Smooth muscle cell (in vitro differentiated cells): ENCODE measurements around the gene EXD2. TPM values are rescaled to one million over a fixed set of nuclear protein-coding genes. Genes with fewer than 3 reads are reported as not detected.

ENCODE experiments used
- DNase-seq: peaks from one replicate; lab custom pipeline; 2025; ENCODE audit not compliant: unreplicated experiment; lab: John Stamatoyannopoulos, UW
- H2AFZ ChIP-seq: fragments of 200-600 bp; sonication (generic); 2 replicates; pipeline ENCODE4 v1.6.0; 2016; ENCODE audit warnings: antibody characterized with exemption, low read depth, mild to moderate bottlenecking
- H3F3A ChIP-seq: fragments of 200-600 bp; sonication (generic); 2 replicates; pipeline ENCODE4 v1.6.0; 2017; ENCODE audit warnings: antibody characterized with exemption, low read depth
- H3K27ac ChIP-seq: fragments of 200-600 bp; sonication (generic); 2 replicates; pipeline ENCODE4 v1.5.1; 2016; ENCODE audit warnings: low read depth, mild to moderate bottlenecking
- H3K27me3 ChIP-seq: fragments of 200-600 bp; sonication (generic); 2 replicates; pipeline ENCODE4 v1.6.1; 2016; ENCODE audit warnings: low read depth, mild to moderate bottlenecking
- H3K36me3 ChIP-seq: fragments of 200-600 bp; sonication (generic); 2 replicates; pipeline ENCODE4 v1.5.1; 2016; ENCODE audit warnings: low read depth
- H3K4me1 ChIP-seq: fragments of 200-600 bp; sonication (generic); 2 replicates; pipeline ENCODE4 v1.5.1; 2016; ENCODE audit warnings: low read depth
- H3K4me2 ChIP-seq: fragments of 200-600 bp; sonication (generic); 2 replicates; pipeline ENCODE4 v1.6.0; 2016; ENCODE audit warnings: mild to moderate bottlenecking
- H3K4me3 ChIP-seq: fragments of 200-600 bp; sonication (generic); 2 replicates; pipeline ENCODE4 v1.5.1; 2016; ENCODE audit warnings: mild to moderate bottlenecking
- H3K79me2 ChIP-seq: fragments of 200-600 bp; sonication (generic); 2 replicates; pipeline ENCODE4 v1.6.0; 2016; ENCODE audit warnings: low read depth, mild to moderate bottlenecking
- H3K9ac ChIP-seq: fragments of 200-600 bp; sonication (generic); 2 replicates; pipeline ENCODE4 v1.6.0; 2016; ENCODE audit warnings: low read depth
- H3K9me3 ChIP-seq: fragments of 200-600 bp; sonication (generic); replicated peaks from 2 replicates; pipeline ENCODE4 v1.5.1; 2016; ENCODE audit warnings: low read depth
- H4K20me1 ChIP-seq: fragments of 200-600 bp; sonication (generic); 2 replicates; pipeline ENCODE4 v1.6.0; 2016; ENCODE audit warnings: low read depth
- WGBS: methylation state at CpG from one replicate; pipeline ENCODE4 v1.1.7; 2016; ENCODE audit warnings: low lambda C conversion rate; 5-methylcytosine and 5-hydroxymethylcytosine counted together
- polyA plus RNA-seq: library from polyadenylated mRNA; unstranded; fragments of >200 nt; fragmentation: Nextera tagmentation; extraction: Ambion mirVana; gene quantifications from 2 replicates; pipeline ENCODE4 v1.2.1, GENCODE V29; 2016
- total RNA-seq: library from RNA; depleted of rRNA; stranded (reverse); fragments of >200 nt; gene quantifications from 2 replicates; pipeline ENCODE4 v1.2.3, GENCODE V29; 2014
- TF ChIP-seq, protein P1 (sequence below): fragments of 200-600 bp; sonication (generic); IDR thresholded peaks from 2 replicates; pipeline ENCODE4 v1.5.1; 2017; ENCODE audit warnings: borderline replicate concordance, mild to moderate bottlenecking, antibody characterized with exemption; ENCODE audit not compliant: insufficient read depth, poor library complexity, severe bottlenecking

Gene EXD2
- total and polyA plus RNA-seq, 2 experiments from 2014 or later, result 12.0 to 12.5 TPM

DNA sequence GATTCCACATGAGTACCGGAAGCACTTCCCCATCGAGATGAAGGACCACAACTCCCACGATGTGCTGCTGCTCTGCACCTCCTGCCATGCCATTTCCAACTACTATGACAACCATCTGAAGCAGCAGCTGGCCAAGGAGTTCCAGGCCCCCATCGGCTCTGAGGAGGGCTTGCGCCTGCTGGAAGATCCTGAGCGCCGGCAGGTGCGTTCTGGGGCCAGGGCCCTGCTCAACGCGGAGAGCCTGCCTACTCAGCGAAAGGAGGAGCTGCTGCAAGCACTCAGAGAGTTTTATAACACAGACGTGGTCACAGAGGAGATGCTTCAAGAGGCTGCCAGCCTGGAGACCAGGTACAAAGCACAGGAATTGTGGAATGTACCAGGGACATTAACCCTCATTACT, 46.3 kb downstream of the EXD2 start:
- DNase-seq, result no peak
- Histone ChIP-seq H3K79me2 (no peaks in the 10 kb centered on the region), H2AFZ (no peak overlapping the region), H3K4me3 (no peak overlapping the region), H3F3A (no peaks in the 10 kb centered on the region), H3K4me2 (no peak overlapping the region), H3K27me3 (no peaks in the 10 kb centered on the region), H3K4me1 (no peaks in the 10 kb centered on the region), H3K36me3 (peaks cover 11% of the 10 kb centered on the region), H4K20me1 (no peaks in the 10 kb centered on the region), H3K9me3 (no peaks in the 10 kb centered on the region), H3K27ac (no peak overlapping the region), H3K9ac (no peak overlapping the region)
- WGBS, result 95% methylated on average over 12 of the region's 12 CpGs
- TF ChIP-seq, protein P1, sequence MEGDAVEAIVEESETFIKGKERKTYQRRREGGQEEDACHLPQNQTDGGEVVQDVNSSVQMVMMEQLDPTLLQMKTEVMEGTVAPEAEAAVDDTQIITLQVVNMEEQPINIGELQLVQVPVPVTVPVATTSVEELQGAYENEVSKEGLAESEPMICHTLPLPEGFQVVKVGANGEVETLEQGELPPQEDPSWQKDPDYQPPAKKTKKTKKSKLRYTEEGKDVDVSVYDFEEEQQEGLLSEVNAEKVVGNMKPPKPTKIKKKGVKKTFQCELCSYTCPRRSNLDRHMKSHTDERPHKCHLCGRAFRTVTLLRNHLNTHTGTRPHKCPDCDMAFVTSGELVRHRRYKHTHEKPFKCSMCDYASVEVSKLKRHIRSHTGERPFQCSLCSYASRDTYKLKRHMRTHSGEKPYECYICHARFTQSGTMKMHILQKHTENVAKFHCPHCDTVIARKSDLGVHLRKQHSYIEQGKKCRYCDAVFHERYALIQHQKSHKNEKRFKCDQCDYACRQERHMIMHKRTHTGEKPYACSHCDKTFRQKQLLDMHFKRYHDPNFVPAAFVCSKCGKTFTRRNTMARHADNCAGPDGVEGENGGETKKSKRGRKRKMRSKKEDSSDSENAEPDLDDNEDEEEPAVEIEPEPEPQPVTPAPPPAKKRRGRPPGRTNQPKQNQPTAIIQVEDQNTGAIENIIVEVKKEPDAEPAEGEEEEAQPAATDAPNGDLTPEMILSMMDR, result no peak

DNA sequence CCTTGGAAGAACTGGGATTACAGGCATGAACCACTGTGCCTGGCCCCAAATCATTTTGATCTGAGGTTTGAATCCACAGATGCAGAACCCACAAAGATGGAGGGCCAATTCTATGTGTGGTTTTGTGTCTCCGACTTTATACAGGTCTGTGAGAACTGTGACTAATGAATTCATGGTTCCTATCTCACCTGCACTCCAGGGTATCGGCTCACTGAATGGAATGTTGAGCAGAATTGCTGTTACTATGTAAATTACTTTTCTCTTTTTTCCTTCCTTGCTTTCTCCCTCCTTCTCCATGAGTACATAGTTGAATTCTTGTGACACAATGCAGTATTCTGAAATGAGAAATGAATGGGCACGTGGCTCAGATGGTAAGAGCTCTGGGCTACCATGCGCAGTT, 47.6 kb downstream of the EXD2 start:
- H3K9ac ChIP-seq, result no peak overlapping the region
- H3K4me1 ChIP-seq, result no peaks in the 10 kb centered on the region
- no peaks in the 10 kb centered on the region for H3K79me2 ChIP-seq
- TF ChIP-seq, protein P1, result no peak
- H3K36me3 ChIP-seq, result peaks cover 11% of the 10 kb centered on the region
- 95% methylated on average over 4 of the region's 4 CpGs for WGBS
- no peaks in the 10 kb centered on the region for H3F3A ChIP-seq
- H3K27me3 ChIP-seq, result no peaks in the 10 kb centered on the region
- H3K9me3 ChIP-seq, result no peaks in the 10 kb centered on the region
- no peak overlapping the region for H2AFZ ChIP-seq
- no peak overlapping the region for H3K27ac ChIP-seq
- no peak for DNase-seq
- no peak overlapping the region for H3K4me3 ChIP-seq
- no peak overlapping the region for H3K4me2 ChIP-seq
- H4K20me1 ChIP-seq, result no peaks in the 10 kb centered on the region

DNA sequence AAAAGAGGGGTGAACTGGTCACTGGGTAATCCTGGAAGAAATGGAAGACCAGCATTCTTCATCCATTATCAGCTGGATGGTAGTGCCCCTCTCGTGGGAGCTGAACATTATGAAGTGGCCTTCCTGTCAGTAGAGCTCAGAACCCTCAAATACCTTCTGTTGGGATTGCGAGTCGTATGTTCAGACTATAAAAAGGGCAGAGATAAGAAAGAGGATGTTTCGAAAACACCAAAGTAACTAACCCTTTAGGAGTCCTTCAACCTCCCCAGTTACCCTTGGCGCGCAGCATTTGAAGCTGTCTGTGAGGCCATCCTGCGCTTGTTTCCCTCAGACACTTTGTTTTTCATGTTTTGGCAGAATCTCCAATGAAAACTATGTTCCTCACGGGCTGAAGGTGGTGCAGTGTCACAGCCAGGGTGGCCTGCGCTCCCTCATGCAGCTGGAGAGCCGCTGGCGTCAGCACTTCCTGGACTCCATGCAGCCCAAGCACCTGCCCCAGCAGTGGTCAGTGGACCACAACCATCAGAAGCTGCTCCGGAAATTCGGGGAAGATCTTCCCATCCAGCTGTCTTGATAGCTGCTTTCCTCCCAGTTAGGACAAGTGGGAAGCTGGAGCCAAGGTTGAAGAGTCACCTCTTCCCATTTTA, 49.4 kb downstream of the EXD2 start:
- Histone ChIP-seq H3K9ac (no peak overlapping the region), H3K36me3 (peaks cover 11% of the 10 kb centered on the region), H3F3A (no peaks in the 10 kb centered on the region), H4K20me1 (no peaks in the 10 kb centered on the region), H2AFZ (no peak overlapping the region), H3K4me1 (no peaks in the 10 kb centered on the region), H3K4me3 (no peak overlapping the region), H3K27me3 (no peaks in the 10 kb centered on the region), H3K9me3 (no peaks in the 10 kb centered on the region), H3K4me2 (no peak overlapping the region), H3K27ac (no peak overlapping the region), H3K79me2 (no peaks in the 10 kb centered on the region)
- TF ChIP-seq, protein P1, result no peak
- 83% methylated on average over 13 of the region's 13 CpGs for WGBS
- DNase-seq, result no peak

DNA sequence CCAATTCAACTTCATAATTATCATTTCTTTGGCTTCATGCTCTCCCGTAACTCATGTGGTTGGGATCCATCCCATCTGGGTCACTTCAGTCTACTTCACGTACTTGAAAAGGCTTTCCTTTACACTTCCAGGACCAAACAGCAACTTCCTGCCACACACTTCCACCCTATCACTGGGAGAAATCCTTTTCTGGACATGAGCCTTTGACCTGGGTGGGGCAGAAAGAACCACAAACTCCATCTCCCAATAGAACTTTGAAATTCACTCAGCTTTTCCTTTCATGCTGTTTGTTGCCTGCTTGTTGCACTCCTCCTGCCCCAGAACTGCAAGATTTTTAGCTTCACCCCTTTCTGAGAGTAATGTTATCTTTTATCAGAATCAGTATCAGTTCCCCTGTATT, 50.3 kb downstream of the EXD2 start:
- Histone ChIP-seq H3F3A (no peaks in the 10 kb centered on the region), H4K20me1 (no peaks in the 10 kb centered on the region), H3K4me1 (no peaks in the 10 kb centered on the region), H3K4me2 (no peak overlapping the region), H3K27me3 (no peaks in the 10 kb centered on the region), H3K9me3 (no peaks in the 10 kb centered on the region), H2AFZ (no peak overlapping the region), H3K9ac (no peak overlapping the region), H3K4me3 (no peak overlapping the region), H3K36me3 (peaks cover 11% of the 10 kb centered on the region), H3K27ac (no peak overlapping the region), H3K79me2 (no peaks in the 10 kb centered on the region)
- DNase-seq, result no peak
- 94% methylated on average over 2 of the region's 2 CpGs for WGBS
- TF ChIP-seq, protein P1, result no peak
